Omental fat pad (tissue), 4 donors: ENCODE data around the gene ITGB3. TPM values are rescaled to one million over a fixed set of nuclear protein-coding genes. Genes with fewer than 3 reads are reported as not detected.

Experiments
- ATAC-seq: fragments of 150-250 bp; one replicate; pipeline ENCODE4 v1.9.1; 2016; ENCODE audit warnings: mild to moderate bottlenecking, moderate library complexity; ENCODE audit not compliant: low FRiP score
- DNase-seq: peaks from one replicate; pipeline ENCODE4 v3.0.0-alpha.2; 2019; ENCODE audit warnings: low spot score
- CTCF ChIP-seq, 3 donors: fragments of 450-650 bp; IDR thresholded peaks; one replicate each; pipeline ENCODE4 v1.5.1; 2016 to 2017; ENCODE audit warnings: antibody characterized with exemption in 3 of 3, mild to moderate bottlenecking in 3 of 3, moderate library complexity in 2 of 3
- total RNA-seq, 4 donors: library from RNA; depleted of rRNA; stranded (reverse); fragments of >200 nt; gene quantifications; one replicate each; pipeline ENCODE4 v1.1.0, GENCODE V29; 2016

Gene ITGB3
- total RNA-seq = 10 to 100 TPM; 12.1 to 72.9 (median 17.5) TPM

- DNase-seq = no peak
- peak; percentile 73 for ATAC-seq
- no peak for TF ChIP-seq CTCF (IDR thresholded peaks at IDR 0.05)
Measured at GRCh38 chr17:47253541-47254402, at the start of gene ITGB3. TSS of gene ITGB3 (plus strand) at chr17:47253827. CDS start at chr17:47253862, 35 bp downstream.

GRCh38 chr17:47203984-47204721 is 49.5 kb upstream of the ITGB3 start:
- DNase-seq (no peak), ATAC-seq (no peak)
- no peak for TF ChIP-seq CTCF (IDR thresholded peaks at IDR 0.05)

GRCh38 chr17:47204722-47205418 is 48.8 kb upstream of the ITGB3 start:
- DNase-seq = no peak
- TF ChIP-seq CTCF (IDR thresholded peaks at IDR 0.05) = no peak
- peak; percentile 41 for ATAC-seq

- peak; percentile 56 for ATAC-seq
- no peak for DNase-seq
- no peak for TF ChIP-seq CTCF (IDR thresholded peaks at IDR 0.05)
Measured at GRCh38 chr17:47205419-47205963, 48.1 kb upstream of the ITGB3 start.

GRCh38 chr17:47207143-47208067 is 46.2 kb upstream of the ITGB3 start:
- no peak for TF ChIP-seq CTCF (IDR thresholded peaks at IDR 0.05)
- no peak for ATAC-seq
- no peak for DNase-seq
